ENCODE measurements around the gene BHLHA9. TPM values are rescaled to one million over a fixed set of nuclear protein-coding genes. Genes with fewer than 3 reads are reported as not detected.

The BHLHA9 gene
- total RNA-seq, 6 experiments from 2014 or later = not detected

DNA sequence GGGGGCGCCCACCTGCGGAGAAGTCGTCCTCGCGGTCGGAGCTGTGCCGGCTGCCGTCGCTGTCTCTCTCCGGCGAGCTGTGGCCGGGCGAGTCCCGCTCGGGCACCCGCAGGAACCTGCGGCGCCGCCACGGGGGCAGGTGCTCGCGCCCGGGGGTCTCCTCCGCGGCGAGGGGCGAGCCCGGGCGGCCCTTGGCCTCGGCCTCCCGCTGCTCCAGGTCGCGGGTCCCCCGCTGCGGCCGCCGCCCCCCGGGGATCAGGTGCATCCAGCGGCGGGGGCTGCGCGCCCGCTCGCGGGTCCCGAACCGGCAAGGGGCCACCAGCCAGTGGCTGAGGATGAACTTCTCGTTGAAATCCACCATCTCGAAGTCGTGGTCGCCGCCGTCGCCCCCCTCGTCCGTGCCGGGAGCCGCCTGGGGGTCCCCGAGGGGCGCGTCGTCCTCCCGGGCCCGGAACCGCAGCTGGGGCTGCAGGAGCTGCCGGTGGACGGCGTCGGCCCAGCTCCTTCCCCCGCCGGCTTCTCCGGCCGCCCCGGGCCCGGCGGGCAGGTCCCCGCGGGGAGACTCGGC, 41.4 kb upstream of the BHLHA9 start:
- Histone ChIP-seq H3K36me3 (no peaks in the 10 kb centered on the region), H3K27me3 (no peaks in the 10 kb centered on the region), H3K9me3 (no peaks in the 10 kb centered on the region), H3K4me1 (peaks cover 0 to 10% (median 0%) of the 10 kb centered on the region in 4 donors), H3K27ac (peak overlapping the region in 2 of 3 donors; percentile 37 to 47), H3K4me3 (peak overlapping the region in 2 of 3 donors; percentile 32 to 51)
- TF ChIP-seq POLR2A (IDR thresholded peaks at IDR 0.05) = no peak
- TF ChIP-seq, protein P1, sequence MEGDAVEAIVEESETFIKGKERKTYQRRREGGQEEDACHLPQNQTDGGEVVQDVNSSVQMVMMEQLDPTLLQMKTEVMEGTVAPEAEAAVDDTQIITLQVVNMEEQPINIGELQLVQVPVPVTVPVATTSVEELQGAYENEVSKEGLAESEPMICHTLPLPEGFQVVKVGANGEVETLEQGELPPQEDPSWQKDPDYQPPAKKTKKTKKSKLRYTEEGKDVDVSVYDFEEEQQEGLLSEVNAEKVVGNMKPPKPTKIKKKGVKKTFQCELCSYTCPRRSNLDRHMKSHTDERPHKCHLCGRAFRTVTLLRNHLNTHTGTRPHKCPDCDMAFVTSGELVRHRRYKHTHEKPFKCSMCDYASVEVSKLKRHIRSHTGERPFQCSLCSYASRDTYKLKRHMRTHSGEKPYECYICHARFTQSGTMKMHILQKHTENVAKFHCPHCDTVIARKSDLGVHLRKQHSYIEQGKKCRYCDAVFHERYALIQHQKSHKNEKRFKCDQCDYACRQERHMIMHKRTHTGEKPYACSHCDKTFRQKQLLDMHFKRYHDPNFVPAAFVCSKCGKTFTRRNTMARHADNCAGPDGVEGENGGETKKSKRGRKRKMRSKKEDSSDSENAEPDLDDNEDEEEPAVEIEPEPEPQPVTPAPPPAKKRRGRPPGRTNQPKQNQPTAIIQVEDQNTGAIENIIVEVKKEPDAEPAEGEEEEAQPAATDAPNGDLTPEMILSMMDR (IDR thresholded peaks at IDR 0.05) = no peak
- WGBS (ENCODE audit: insufficient coverage, low coverage, low lambda C conversion rate, missing lambda C conversion rate) = no CpG with 5 or more reads among the region's 79 CpGs
- intact Hi-C loops (cut with DNase I) = no loop called here
- DNase-seq (no peak), ATAC-seq (no peak)

DNA sequence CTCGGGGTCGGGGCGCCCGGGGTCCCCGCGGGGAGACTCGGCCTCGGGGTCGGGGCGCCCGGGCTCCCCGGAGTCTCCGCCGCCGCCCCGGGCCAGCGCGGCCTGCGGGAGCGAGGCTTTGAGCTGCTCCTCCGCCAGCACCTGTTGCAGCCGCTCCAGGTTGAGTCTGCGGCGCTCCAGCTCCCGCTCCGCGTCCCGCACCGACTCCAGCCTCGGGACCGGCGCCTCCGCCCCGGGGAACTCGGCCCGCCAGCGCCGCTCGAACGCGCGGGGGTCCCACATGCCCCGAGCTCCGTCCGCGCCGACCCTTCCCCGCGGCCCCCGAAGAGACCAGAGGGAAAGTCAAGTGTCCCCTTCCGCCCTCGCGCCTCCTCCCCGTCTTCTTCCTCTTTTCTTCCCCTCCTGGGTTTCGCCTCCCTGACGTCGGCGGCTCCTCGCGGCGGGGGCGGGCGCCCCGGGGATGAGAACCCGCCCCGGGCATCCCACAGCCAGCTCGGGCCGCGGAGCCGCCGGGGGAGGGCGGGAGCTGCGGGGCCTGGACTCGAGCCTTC, 40.8 kb upstream of the BHLHA9 start:
- H3K9me3 ChIP-seq = no peaks in the 10 kb centered on the region
- DNase-seq (peak; percentile 59 to 78 (median 71)), ATAC-seq (peak; percentile 58 to 72 (median 62))
- TF ChIP-seq, protein P1 (IDR thresholded peaks at IDR 0.05) = no peak
- TF ChIP-seq POLR2A (IDR thresholded peaks at IDR 0.05) = peak; percentile 54
- intact Hi-C loops (cut with DNase I) = no loop called here
- H3K4me1 ChIP-seq = peaks cover 0 to 10% (median 0%) of the 10 kb centered on the region in 4 donors
- peak overlapping the region in 2 of 3 donors; percentile 37 to 47 for H3K27ac ChIP-seq
- peak overlapping the region; percentile 25 to 51 (median 32) for H3K4me3 ChIP-seq
- 1% methylated on average over 19 of the region's 74 CpGs for WGBS (ENCODE audit: insufficient coverage, low coverage, low lambda C conversion rate, missing lambda C conversion rate)
- H3K36me3 ChIP-seq = no peaks in the 10 kb centered on the region
- H3K27me3 ChIP-seq = no peaks in the 10 kb centered on the region

DNA sequence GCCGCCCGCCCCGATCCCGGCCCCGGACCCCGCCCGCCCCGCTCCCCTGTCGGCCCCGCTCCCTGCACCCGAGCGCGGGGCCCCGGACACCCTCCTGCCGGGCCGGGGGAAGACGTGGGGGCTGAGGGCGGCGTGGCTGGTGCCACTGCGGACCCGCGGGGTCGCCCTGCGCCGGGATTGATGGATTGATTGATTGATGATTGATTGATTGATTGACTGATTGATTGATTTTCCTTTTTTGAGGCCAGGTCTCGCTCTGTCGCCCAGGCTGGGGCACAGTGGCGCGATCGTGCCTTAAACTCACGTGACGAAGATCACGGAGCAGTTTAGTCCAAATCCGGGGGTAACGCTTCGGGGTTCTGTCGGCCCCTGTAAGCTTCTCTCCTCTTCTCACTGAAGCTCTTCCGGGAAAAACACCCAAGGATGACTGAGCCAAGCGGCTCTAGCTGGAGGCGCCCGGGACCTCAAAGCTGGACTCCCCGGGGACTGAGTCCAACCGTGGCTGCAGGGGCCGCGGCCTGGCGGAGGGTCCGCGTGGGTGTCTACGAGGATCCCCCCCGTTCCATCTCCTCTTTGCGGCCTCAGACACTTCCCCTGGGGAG, 40.2 kb upstream of the BHLHA9 start:
- peaks cover 0 to 10% (median 0%) of the 10 kb centered on the region in 4 donors for H3K4me1 ChIP-seq
- no peaks in the 10 kb centered on the region for H3K9me3 ChIP-seq
- H3K27me3 ChIP-seq = no peaks in the 10 kb centered on the region
- WGBS (ENCODE audit: insufficient coverage, low coverage, low lambda C conversion rate, missing lambda C conversion rate) = 0% methylated on average over 6 of the region's 51 CpGs
- H3K27ac ChIP-seq = peak overlapping the region in 1 of 3 donors; percentile 47
- TF ChIP-seq POLR2A (IDR thresholded peaks at IDR 0.05) = no peak
- TF ChIP-seq, protein P1 (IDR thresholded peaks at IDR 0.05) = no peak
- H3K4me3 ChIP-seq = peak overlapping the region; percentile 25 to 51 (median 32)
- intact Hi-C loops (cut with DNase I) = no loop called here
- no peaks in the 10 kb centered on the region for H3K36me3 ChIP-seq
- ATAC-seq (no peak), DNase-seq (no peak)

DNA sequence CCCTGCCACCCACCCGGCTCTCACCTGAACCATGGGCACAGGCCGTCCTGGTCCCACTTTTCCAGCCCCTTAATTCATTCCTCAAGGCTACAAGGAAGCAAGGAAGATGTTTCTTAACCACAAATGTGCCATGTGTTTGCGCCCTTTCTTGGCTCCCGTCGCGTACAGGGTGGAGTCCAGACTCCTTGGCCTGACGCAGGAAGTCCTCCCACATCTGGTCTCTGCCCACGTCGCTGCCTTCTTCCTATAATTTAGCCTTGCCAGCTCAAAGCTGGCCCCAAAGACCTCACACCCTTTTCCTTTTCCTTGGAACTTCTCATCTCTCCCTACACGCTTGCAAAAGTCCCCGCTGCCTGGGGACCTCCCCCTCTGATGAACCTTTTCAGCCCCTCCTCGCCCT, 38.8 kb upstream of the BHLHA9 start:
- no peaks in the 10 kb centered on the region for H3K36me3 ChIP-seq
- WGBS (ENCODE audit: insufficient coverage, low coverage, low lambda C conversion rate, missing lambda C conversion rate) = 52% methylated on average over 12 of the region's 12 CpGs
- DNase-seq (peak in 2 of 3 donors; percentile 28 to 57), ATAC-seq (peak in 3 of 4 donors; percentile 13 to 44 (median 37))
- intact Hi-C loops (cut with DNase I) = no loop called here
- H3K9me3 ChIP-seq = no peaks in the 10 kb centered on the region
- peaks cover 0 to 10% (median 0%) of the 10 kb centered on the region in 4 donors for H3K4me1 ChIP-seq
- H3K27ac ChIP-seq = no peak overlapping the region
- H3K4me3 ChIP-seq = no peak overlapping the region
- no peaks in the 10 kb centered on the region for H3K27me3 ChIP-seq
- TF ChIP-seq, protein P1 (IDR thresholded peaks at IDR 0.05) = no peak
- no peak for TF ChIP-seq POLR2A (IDR thresholded peaks at IDR 0.05)

Data from right lobe of liver (tissue), 6 donors.